Jurkat, Clone E6-1 (cell line): ENCODE data around the gene LRRC39.

Source experiments
- DNase-seq: peaks from one replicate; pipeline ENCODE4 v3.0.0-alpha.2; 2011; ENCODE audit warnings: low read depth, low spot score
- H3K4me3 ChIP-seq: 2 replicates; pipeline ENCODE4 v1.5.1; 2011; ENCODE audit warnings: mild to moderate bottlenecking, low read length, control low read depth, moderate library complexity

Gene LRRC39

GRCh38 chr1:100162881-100163280 is 15.2 kb downstream of the LRRC39 start:
- no peak overlapping the region for H3K4me3 ChIP-seq
- DNase-seq: no peak

- H3K4me3 ChIP-seq: no peak overlapping the region
- DNase-seq: no peak
Measured at GRCh38 chr1:100152271-100152670, 25.8 kb downstream of the LRRC39 start.

DNA sequence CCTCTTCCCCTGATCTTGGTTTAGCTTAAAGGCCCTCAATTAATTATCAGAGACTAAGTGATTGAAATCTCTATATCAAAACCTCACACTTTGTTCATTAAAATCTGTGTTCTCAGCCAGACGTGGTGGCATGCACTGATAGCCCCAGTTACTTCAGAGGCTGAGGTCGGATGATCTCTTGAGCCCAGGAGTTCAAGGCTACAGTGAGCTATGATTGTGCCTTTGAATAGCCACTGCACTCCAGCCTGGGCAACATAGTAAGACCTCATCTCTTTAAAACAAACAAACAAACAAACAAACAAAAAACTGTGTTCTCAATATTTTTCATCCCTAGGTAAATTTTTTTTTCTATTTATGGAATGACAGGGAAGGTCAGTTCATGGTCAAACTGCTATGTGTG is 26.4 kb downstream of the LRRC39 start:
- no peak overlapping the region for H3K4me3 ChIP-seq
- DNase-seq: no peak

GRCh38 chr1:100147875-100148274 is 30.2 kb downstream of the LRRC39 start:
- H3K4me3 ChIP-seq: no peak overlapping the region
- DNase-seq: no peak

DNA sequence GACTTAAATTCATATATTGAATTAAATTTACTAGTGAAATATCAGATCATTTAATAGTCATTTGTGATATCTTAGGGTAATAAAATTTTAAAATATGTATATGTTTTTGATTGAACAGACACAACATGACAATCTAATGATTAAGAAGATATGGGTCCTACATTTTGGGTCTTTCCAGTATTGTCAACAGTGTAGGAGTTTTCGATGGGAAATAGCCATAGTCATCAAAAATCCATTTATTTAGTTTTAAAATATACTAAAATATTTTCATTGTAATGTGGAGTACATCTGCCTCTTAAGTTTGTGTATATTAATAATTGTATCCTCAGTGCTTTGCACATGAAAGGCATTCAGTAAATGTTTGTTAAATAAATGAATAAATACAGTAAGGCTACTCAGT is 31.1 kb downstream of the LRRC39 start:
- no peak for DNase-seq
- no peak overlapping the region for H3K4me3 ChIP-seq

- H3K4me3 ChIP-seq: no peak overlapping the region
- DNase-seq: no peak
Measured at GRCh38 chr1:100145116-100145515, 32.9 kb downstream of the LRRC39 start.

DNA sequence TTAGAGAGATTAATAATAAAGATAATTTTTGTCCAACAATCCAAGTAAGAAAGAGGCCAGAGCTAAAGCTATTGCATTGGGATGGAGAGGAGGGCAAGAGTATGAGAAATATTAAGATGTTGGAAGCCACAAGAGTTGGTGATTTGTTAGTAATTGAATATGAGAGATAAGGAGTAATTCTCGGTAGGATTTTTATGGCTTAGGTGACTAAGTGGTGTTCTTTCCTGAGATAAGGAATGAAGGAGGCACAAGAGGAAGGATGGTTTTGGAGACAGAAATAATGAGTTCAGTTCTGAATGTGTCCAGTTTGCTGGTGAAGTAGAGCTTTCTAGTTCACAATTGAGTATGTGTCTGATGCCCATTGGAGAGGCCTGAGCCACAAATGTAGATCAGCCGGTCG is 35.7 kb downstream of the LRRC39 start:
- H3K4me3 ChIP-seq: no peak overlapping the region
- DNase-seq: no peak

GRCh38 chr1:100141192-100141591 is 36.9 kb downstream of the LRRC39 start:
- DNase-seq: no peak
- H3K4me3 ChIP-seq: no peak overlapping the region

- H3K4me3 ChIP-seq: no peak overlapping the region
- no peak for DNase-seq
Measured at GRCh38 chr1:100137602-100138001, 40.5 kb downstream of the LRRC39 start.

GRCh38 chr1:100134872-100135271 is 43.2 kb downstream of the LRRC39 start:
- H3K4me3 ChIP-seq: no peak overlapping the region
- peak; percentile 4 for DNase-seq

DNA sequence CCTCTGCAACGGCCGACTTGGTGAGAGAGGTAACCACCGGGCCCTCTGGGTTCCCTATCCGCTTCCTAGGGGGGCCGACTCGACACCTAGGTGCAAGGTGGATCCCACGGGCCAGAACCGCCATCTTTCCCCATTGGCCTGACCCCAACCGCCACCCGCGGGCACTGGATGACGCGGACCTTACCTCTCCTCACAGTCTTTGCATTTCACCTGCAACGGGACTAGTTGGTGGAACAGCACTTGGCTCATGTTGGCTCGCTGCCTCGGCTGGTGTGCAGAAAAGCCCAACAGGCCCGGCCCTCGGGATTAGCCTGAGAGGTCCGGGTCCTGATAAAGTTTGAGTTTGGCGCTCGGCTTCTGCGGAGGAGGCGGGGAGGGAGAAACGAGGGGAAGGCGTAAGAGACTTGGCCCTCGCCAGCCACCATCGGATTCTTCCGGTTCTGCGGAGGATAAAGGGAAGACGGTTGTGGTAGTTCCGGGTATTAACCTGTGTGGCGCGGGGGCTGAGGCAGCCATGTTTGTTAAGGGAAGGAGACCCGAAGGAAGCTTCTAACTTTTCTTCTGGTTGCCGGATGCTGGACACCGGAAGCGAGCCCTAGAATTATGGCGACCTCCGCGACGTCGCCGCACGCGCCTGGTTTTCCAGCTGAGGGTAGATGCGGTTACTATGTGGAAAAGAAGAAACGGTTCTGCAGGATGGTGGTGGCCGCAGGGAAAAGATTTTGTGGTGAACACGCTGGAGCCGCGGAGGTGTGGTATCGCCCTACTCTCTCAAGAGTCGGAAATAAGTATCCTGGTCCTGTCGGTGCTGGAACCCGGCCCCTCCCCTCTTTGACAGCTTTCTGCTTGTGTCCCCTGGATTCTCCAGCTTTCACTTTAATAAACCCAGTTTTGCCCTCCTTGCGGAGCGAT is 45.2 kb downstream of the LRRC39 start, which contains the start of the genes SASS6 and TRMT13:
Gene SASS6 (minus strand): TSS at position 365 of the 912 bp plus-strand sequence. CDS start 116 bp downstream, at position 249.
Gene TRMT13 (plus strand): TSS at position 598 of the 912 bp plus-strand sequence. CDS start 6 bp downstream, at position 604.
- DNase-seq: peak; percentile 97
- peak within 1 kb of the TSS; percentile 98 for H3K4me3 ChIP-seq

DNA sequence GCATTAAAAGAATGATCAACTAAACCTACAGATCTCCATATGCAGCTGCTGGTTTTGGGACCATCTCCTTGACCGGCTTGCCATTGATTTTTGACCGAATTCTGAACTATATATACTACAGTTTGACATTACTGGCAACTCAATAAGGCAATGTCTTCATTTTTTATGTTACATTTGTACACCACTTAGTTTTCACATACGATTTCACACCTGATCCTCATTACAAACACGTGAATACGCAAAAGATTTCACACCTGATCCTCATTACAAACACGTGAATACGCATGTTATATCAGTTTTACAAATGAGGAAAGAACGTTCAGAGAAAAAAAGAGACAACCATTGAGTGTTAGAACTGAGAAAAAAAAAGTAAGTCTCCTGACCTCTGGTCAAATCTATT is 46.4 kb downstream of the LRRC39 start:
- H3K4me3 ChIP-seq: peak overlapping the region; percentile 98
- DNase-seq: no peak

DNA sequence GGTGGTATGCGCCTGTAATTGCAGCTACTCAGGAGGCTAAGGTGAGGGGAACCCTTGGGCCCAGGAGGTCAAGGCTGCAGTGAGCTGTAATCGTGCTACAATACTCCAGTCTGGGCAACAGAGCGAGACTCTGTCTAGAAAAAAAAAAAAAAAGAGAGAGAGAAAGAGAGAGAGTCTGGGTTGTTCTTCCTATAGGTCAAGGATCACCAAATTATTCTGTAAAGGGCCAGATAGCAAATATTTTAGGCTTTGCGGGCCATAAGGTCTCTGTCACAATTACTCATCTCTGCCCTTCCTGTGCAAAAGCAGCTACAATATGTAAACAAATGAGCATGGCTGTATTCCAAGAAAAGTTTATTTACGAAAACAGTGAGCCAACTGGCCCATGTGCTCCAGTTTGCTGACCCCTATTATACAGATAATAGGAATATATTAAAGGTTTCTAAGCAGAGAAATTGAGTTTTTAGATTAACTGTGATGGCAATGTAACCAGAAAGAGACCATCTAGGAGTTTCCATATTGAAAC is 47.4 kb downstream of the LRRC39 start:
- no peak overlapping the region for H3K4me3 ChIP-seq
- no peak for DNase-seq

DNA sequence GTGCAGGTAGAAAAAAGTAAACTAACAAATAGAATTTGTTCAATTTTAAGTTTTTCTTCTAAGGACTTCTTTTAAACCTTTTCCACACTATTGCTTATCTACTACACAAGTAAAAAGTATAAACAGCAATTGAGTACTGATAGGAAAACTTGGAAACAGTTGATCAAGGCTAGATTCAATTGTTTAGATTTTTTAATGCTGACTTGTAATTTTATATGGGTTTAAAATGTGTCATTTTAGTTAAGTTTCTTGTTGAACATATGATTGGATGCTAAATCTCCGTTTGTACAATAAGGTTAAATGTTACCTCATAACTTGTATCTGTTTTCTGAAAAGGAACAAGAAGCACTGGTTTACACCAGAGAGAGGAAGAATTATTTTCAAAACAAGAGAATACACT is 50.8 kb downstream of the LRRC39 start:
- H3K4me3 ChIP-seq: no peak overlapping the region
- no peak for DNase-seq

- DNase-seq: no peak
- H3K4me3 ChIP-seq: no peak overlapping the region
Measured at GRCh38 chr1:100122177-100122576, 55.9 kb downstream of the LRRC39 start.

GRCh38 chr1:100115524-100115923 is 62.5 kb downstream of the LRRC39 start:
- H3K4me3 ChIP-seq: no peak overlapping the region
- DNase-seq: no peak

- no peak overlapping the region for H3K4me3 ChIP-seq
- no peak for DNase-seq
Measured at GRCh38 chr1:100109554-100110066, 68.4 kb downstream of the LRRC39 start.

GRCh38 chr1:100107696-100108095 is 70.4 kb downstream of the LRRC39 start:
- DNase-seq: no peak
- H3K4me3 ChIP-seq: no peak overlapping the region

GRCh38 chr1:100101564-100101963 is 76.5 kb downstream of the LRRC39 start:
- no peak overlapping the region for H3K4me3 ChIP-seq
- no peak for DNase-seq

DNA sequence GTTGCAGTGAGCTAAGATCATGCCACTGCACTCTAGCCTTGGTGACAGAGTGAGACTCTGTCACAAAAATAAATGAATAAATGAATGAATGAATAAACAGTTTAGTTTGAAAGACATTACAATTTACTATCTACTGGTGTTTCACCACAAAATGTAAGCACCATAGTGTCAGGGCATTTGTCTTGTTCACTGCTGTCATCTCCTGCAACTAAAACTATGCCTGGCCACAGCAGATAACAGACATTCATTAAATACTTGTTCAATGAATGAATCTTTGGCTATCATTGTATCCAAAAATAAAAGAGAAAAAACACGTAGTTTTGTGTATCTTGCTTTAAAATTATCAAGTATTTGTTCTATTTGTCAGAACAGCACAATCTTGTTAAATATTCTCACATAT is 77.9 kb downstream of the LRRC39 start:
- no peak overlapping the region for H3K4me3 ChIP-seq

More for the DNA sequence above, 77.9 kb downstream of the LRRC39 start:
- no peak for DNase-seq
